Urinary bladder (tissue), 4 donors: Measurements from ENCODE around the gene CAPN11. TPM values are rescaled to one million over a fixed set of nuclear protein-coding genes. Genes with fewer than 3 reads are reported as not detected.

ENCODE experiments used
- DNase-seq: peaks from one replicate; pipeline ENCODE4 v3.0.0-alpha.2; 2015; ENCODE audit errors: extremely low spot score
- H3K27ac ChIP-seq: one replicate; pipeline ENCODE4 v1.5.1; 2013; ENCODE audit warnings: low read depth, mild to moderate bottlenecking, moderate library complexity
- H3K36me3 ChIP-seq: one replicate; pipeline ENCODE4 v1.6.1; 2013; ENCODE audit warnings: mild to moderate bottlenecking, moderate library complexity; ENCODE audit not compliant: insufficient read depth
- H3K4me1 ChIP-seq: one replicate; pipeline ENCODE4 v1.6.1; 2013; ENCODE audit warnings: mild to moderate bottlenecking, moderate library complexity; ENCODE audit not compliant: insufficient read depth
- H3K4me3 ChIP-seq: one replicate; pipeline ENCODE4 v1.5.1; 2013; ENCODE audit warnings: low read depth, low read length
- WGBS: extraction: QIAGEN DNeasy Blood & Tissue Kit; methylation state at CpG from one replicate; pipeline ENCODE4 v1.1.7; 2013; 5-methylcytosine and 5-hydroxymethylcytosine counted together
- polyA plus RNA-seq: library from polyadenylated mRNA; stranded (reverse); fragments of 200-250 nt; gene quantifications from one replicate; pipeline ENCODE4 v1.2.3, GENCODE V29; 2013
- total RNA-seq: library from RNA; depleted of rRNA; stranded (reverse); fragments of >200 nt; gene quantifications from one replicate; pipeline ENCODE4 v1.2.3, GENCODE V29; 2014
- donor health status: healthy with polysubstance abuse.
- donor health status: healthy.

CAPN11 gene
- total and polyA plus RNA-seq, 2 donors, result 0.53 to 1.1 TPM

DNA sequence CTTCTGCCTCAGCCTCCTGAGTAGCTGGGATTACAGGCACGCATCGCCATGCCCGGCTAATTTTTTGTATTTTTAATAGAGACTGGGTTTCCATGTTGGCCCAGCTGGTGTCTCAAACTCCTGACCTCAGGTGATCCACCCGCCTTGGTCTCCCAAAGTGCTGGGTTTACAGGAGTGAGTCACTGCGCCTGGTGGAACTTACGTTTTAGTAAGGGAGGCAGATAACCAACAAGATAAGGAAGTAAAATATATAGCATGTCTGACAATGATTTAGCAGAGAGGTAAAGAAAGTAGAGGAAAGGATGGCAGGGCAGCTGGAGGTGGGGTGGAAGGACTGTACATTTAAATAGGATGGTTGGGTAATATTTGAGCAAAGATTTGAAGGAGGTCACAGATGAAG lies 45.3 kb downstream of the CAPN11 start:
- Histone ChIP-seq H3K27ac (no peak overlapping the region), H3K36me3 (no peaks in the 10 kb centered on the region), H3K4me1 (no peaks in the 10 kb centered on the region), H3K4me3 (no peak overlapping the region)
- WGBS, result 84% methylated on average over 6 of the region's 6 CpGs
- DNase-seq, result no peak

DNA sequence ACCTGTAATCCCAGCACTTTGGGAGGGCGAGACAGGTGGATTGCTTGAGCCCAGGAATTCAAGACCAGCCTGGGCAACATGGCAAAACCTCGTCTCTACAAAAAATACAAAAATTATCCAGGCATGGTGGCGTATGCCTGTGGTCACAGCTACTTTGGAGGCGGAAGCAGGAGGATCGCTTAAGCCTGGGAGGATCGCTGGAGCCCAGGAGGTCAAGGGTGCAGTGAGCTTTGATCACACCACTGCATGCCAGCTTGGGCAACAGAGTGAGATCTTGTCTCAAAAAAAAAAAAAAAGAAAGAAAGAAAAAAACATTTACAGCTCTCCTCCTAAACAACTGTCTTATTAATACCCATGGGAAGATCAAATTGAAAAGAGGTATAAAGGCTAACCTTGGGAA lies 49.3 kb downstream of the CAPN11 start:
- H3K4me1 ChIP-seq, result no peaks in the 10 kb centered on the region
- WGBS, result 90% methylated on average over 6 of the region's 6 CpGs
- H3K27ac ChIP-seq, result no peak overlapping the region
- H3K4me3 ChIP-seq, result no peak overlapping the region
- DNase-seq, result no peak
- no peaks in the 10 kb centered on the region for H3K36me3 ChIP-seq

DNA sequence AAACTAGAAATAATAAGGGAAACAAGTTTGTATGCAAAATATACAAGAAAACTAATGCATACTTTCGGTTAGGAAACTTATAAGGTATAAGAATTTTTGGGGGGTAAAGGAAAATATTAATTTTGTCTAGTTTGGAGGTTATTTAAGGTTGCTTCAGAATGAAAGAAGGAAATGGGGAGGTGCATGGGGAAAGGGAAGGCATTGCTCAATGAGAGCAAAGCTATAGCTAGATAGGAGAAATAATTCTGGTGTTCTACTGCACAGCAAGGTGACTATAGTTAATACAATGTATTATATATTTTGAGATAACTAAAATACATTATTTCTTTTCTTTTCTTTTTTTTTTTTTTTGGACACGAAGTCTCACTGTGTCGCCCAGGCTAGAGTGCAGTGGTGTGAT lies 52.7 kb downstream of the CAPN11 start:
- Histone ChIP-seq H3K4me3 (no peak overlapping the region), H3K27ac (no peak overlapping the region), H3K36me3 (no peaks in the 10 kb centered on the region), H3K4me1 (no peaks in the 10 kb centered on the region)
- DNase-seq, result no peak
- 88% methylated on average over 3 of the region's 3 CpGs for WGBS

DNA sequence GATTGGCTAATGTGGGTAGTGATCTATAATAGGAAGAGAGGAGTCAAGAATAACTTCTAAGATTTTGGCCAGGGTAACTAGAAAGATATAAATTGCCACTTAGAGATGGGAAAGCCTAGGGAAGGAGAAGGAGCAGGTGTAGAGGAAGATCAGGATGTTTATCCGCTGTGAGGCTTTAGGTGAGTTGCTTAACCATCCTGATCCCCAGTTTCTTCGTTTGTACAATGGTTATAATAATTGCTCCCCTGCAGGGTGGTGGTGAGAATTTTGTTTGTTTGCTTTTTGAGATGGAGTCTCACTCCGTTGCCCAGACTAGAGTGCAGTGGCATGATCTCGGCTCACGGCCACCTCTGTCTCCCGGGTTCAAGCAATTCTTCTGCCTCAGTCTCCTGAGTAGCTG lies 55.7 kb downstream of the CAPN11 start:
- Histone ChIP-seq H3K36me3 (no peaks in the 10 kb centered on the region), H3K27ac (no peak overlapping the region), H3K4me3 (no peak overlapping the region), H3K4me1 (no peaks in the 10 kb centered on the region)
- DNase-seq, result no peak
- WGBS, result 91% methylated on average over 6 of the region's 6 CpGs

DNA sequence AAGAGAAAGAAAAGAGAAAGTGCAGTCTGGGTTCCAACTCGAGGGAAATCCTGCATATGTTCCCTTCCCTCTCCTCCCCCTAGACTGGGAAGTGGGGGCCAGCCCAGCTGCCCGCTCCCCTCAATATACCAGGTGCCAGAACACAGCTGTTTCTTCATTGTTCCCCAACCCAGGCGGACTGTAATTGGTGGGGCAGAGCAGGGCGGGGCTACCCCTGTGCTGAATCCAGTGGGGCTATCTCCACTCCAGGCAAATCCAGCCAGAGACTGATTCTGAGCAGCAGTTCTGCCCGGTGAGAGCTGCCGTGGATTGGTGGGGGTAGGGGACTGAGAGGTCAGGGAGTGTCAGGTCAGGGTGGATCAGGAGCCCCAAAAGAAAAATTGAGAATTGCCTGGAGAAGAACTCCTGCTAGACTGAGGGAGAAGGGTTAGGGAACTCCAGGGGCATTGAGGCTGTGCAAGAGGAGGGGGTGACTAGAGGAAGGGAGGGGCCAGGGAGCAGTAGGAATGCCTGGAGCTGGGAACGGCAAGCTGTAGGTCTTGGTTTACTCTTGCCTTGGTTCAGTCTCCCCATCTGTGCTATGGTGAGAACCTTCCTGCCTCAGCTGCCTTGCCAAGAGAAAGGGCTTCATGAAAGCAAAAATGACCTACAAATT lies 58.2 kb downstream of the CAPN11 start, which contains the start of gene MYMX:
TSS of gene MYMX (plus strand) at position 250 of the 655 bp plus-strand sequence. CDS start 546 bp downstream, outside the sequence.
- Histone ChIP-seq H3K27ac (no peak within 1 kb of the TSS), H3K4me3 (no peak within 1 kb of the TSS), H3K4me1 (no peaks in the 10 kb centered on the region), H3K36me3 (no peaks in the 10 kb centered on the region)
- DNase-seq, result no peak
- WGBS, result 29% methylated on average over 7 of the region's 7 CpGs

DNA sequence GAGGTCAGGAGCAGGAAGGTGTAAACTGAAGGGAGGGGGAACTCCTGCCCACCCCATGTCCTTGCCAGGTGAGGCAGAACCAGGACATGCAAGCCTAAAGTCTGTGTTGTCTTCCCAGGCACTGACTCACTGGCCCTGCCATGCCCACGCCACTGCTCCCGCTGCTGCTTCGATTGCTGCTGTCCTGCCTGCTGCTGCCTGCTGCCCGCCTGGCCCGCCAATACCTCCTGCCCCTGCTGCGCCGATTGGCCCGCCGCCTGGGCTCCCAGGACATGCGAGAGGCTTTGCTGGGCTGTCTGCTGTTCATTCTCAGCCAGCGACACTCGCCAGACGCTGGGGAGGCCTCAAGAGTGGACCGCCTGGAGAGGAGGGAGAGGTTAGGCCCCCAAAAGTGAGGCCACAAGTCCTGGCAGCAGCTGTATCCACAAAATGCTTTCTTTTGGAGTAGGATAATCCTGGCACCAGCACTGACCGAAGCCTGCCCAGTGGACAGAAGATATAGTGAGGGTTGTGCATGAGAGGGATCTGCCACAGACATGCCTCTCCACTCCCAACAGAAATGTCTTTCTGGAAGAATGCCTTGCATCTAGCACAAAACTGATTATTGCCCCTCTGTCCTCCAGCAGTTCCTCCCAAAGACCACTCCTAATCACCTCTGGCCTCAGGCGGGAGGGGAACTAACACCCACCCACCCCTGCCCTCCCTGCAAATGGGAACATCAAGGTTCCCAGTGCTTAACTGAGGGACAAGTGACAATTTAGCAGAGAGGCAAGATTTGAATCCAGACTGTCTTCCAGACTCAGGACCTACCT lies 58.9 kb downstream of the CAPN11 start:
- 35% methylated on average over 16 of the region's 16 CpGs for WGBS
- Histone ChIP-seq H3K4me3 (no peak overlapping the region), H3K36me3 (no peaks in the 10 kb centered on the region), H3K27ac (no peak overlapping the region), H3K4me1 (no peaks in the 10 kb centered on the region)
- DNase-seq, result no peak

DNA sequence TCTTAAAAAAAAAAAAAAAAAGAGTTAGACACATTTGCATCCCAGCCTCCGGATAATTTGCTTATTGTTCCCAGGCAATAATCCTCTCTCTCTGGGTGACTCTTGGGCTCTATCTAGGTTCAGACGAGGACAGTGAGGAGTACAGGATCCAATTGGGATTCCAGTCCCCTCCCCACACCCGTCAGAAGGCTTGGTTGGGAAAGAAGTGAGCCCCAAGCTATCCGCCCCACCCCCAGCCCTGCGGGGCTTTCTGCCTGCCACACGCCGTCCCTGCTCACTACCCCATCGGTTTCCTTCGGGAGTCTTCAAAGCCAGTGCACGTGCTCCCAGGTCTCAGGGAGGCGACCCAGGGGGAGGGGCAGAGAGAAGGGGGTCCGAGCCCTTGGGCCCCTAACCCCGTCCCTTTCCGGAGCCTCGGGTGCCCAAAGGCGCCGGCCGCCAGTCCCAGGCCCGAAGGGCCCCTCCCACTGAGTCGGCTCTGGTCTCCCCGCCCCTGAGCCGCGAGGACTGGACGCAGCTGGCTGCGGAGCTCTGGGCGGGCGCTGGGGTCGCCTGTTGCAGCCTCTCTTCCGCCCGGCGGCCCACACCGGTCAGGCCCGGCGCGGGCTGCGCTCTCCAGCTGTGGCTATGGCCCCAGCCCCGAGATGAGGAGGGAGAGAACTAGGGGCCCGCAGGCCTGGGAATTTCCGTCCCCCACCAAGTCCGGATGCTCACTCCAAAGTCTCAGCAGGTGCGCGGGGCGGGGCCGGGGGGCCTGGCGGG lies 60.6 kb downstream of the CAPN11 start:
- H3K4me3 ChIP-seq, result peak overlapping the region; percentile 39
- peak overlapping the region; percentile 55 for H3K27ac ChIP-seq
- DNase-seq, result no peak
- H3K36me3 ChIP-seq, result no peaks in the 10 kb centered on the region
- 2% methylated on average over 45 of the region's 45 CpGs for WGBS
- H3K4me1 ChIP-seq, result no peaks in the 10 kb centered on the region

DNA sequence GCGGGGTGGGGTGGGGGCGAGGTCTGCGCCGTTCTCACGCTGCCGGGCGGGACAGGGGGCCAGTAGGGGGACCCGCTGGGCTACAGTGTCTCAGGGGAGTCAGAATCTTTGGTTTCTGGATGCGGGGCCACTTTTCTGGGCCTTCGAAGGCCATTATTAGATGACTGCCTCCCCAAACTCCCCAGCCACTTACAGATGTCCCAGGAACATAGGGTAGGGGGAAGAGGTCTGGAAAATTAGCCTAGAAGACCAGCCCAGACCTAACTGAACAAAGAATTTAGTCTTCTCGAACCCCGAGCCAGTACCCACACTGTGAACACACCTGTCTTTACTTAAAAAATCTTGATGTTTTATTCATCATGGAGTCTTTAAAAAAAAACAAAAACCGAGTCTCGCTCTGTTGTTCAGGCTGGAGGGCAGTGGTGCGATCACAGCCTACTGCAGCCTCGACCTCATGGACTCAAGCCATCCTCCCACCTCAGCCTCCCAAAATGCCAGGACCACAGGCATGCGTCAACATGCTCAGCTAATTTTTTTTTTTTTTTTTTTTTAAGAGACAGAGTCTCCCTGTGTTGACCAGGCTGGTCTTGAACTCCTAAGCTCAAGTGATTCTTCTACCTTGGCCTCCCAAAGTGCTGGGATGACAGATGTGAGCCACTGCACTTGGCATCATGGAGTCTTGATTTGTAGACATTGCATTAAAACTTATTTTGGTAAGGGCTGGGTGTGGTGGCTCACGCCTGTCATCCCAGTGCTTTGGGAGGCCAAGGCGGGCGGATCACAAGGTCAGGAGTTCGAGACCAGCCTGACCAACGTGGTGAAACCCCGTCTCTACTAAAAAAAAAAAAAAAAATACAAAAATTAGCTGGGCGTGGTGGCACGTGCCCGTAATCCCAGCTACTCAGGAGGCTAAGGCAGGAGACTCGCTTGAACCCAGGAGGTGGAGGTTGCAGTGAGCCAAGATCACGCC lies 61.5 kb downstream of the CAPN11 start:
- H3K36me3 ChIP-seq, result no peaks in the 10 kb centered on the region
- H3K27ac ChIP-seq, result no peak overlapping the region
- 63% methylated on average over 28 of the region's 28 CpGs for WGBS
- peak overlapping the region; percentile 39 for H3K4me3 ChIP-seq
- no peaks in the 10 kb centered on the region for H3K4me1 ChIP-seq
- DNase-seq, result no peak

DNA sequence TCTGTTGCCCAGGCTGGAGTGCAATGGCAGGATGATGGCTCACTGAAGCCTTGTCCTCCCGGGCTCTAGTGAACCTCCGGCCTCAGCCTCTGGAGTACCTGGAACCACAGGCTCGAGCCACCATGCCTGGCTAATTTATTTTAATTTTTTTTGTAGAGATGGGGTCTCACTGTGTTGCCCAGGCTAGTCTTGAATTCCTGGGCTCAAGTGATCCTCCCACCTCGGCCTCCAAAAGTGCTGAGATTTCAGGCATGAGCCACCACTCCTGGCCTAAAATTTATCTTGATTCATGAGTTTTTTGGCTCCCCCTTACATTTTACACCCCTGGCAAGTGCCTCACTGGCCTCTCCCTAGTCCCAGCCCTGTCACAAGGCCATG lies 62.3 kb downstream of the CAPN11 start:
- DNase-seq, result no peak
- no peak overlapping the region for H3K4me3 ChIP-seq
- 84% methylated on average over 4 of the region's 4 CpGs for WGBS
- peak overlapping the region; percentile 28 for H3K27ac ChIP-seq
- H3K4me1 ChIP-seq, result no peaks in the 10 kb centered on the region
- H3K36me3 ChIP-seq, result no peaks in the 10 kb centered on the region

DNA sequence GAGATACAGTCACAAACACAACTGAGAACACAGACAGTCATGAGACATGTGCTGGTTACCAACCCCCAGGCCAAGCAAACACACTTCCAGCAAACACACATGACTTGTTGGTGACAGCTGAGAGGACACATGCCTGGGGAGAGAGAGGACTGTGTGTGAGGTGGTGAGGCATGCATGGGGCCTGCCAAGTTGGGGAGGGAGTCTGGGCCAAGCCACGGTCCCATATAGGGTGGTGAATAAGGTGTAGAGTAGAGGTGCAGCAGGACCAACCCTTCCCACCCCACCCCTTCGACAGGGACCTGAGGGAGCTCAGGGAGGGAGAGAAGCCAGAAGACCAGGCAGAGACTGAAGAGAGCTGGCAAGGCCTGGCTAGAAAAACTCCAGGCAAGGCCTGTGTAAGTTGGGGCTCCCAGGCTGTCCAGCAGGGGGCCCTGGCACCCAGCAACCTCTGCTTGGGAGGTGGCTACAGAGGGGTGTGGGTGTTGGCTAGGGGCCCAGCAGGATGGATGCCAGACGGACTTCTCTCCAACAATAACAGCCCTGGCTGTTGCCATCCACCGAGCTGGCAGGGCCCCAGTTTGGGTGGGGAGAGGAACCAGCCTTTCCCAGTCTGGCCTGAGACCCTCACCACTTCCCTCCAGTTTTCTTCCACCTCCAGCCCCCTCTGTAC lies 62.8 kb downstream of the CAPN11 start:
- H3K36me3 ChIP-seq, result no peaks in the 10 kb centered on the region
- H3K4me1 ChIP-seq, result no peaks in the 10 kb centered on the region
- H3K4me3 ChIP-seq, result no peak overlapping the region
- WGBS, result 4% methylated on average over 4 of the region's 4 CpGs
- H3K27ac ChIP-seq, result peak overlapping the region; percentile 57
- DNase-seq, result no peak

DNA sequence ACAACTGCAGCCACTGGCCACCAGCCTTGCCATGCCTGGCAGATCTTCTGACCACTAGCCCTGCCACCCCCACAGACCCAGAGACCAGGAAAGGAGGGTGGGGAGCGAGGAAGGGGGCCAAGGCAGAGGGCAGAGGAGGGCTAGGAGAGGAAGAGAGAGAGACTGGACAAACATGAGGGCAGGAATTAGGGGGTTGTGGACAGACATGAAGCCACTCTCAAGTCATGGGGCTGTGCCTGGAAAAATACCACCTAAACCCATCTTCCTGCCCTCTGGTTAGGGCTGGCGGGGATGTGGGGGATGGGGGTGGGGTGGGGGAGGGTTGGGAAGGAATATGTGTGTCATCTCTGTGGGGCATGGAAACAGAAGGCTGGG lies 63.3 kb downstream of the CAPN11 start:
- Histone ChIP-seq H3K4me1 (no peaks in the 10 kb centered on the region), H3K36me3 (no peaks in the 10 kb centered on the region)
- 91% methylated on average over 2 of the region's 2 CpGs for WGBS

DNA sequence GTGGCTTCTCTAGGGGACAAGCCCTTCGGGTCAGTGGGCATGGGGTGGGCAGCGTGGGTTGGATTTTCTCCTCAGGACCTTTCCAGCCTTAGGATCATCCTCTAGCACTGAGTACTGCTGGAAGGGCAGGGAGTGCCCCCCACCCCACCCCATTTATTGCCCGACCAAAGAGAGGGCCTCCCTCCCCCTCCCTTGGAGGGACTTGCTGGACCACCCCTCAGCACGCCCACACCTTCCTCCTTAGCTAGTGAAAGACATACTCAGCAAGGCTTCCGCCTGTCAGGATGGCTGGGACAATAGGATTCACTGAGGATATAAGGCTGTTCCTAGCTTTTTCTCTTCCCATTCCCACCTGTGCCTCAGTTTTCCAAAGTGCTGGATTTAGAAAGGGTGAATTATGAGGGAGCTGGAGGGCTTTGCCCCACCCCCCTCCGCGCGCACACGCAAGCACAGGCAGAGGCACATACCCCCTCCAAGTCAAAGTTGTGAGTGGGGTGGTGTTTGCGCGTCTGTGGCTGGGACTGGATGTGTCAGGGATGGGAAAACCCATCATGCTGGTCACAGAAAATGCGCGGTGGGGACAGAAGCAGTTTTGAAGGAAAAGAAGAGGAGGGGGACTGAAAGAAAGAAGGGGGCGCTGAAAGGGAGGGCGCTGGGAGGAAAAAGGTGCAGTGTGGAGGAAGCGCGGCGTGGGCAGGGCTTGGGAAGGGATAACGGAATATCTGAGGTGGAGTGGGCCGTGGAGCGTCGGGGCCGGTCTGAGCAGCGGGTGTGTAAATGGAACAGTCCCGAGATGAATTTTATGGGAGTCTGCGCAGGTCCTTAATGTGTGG lies 64.1 kb downstream of the CAPN11 start:
- H3K36me3 ChIP-seq, result no peaks in the 10 kb centered on the region
- no peaks in the 10 kb centered on the region for H3K4me1 ChIP-seq
- H3K4me3 ChIP-seq, result peak overlapping the region; percentile 48
- DNase-seq, result no peak
- WGBS, result 27% methylated on average over 26 of the region's 26 CpGs
- H3K27ac ChIP-seq, result peak overlapping the region; percentile 63

More for the DNA sequence above, 63.3 kb downstream of the CAPN11 start:
- DNase-seq, result no peak
- H3K4me3 ChIP-seq, result no peak overlapping the region
- peak overlapping the region; percentile 57 for H3K27ac ChIP-seq
